HG03159 (cell line): ENCODE measurements around the gene TGFA.

Source experiments
- ATAC-seq: cut with Tn5 transposase; IDR thresholded peaks from one replicate; pipeline ENCODE4 v1.9.1; 2021; ENCODE audit warnings: mild to moderate bottlenecking, moderate library complexity; ENCODE audit not compliant: unreplicated experiment

Gene TGFA

GRCh38 chr2:70425682-70426301 lies 127.8 kb downstream of the TGFA start:
- ATAC-seq = no peak

- ATAC-seq = no peak
These were observed 132.9 kb downstream of the TGFA start for GRCh38 chr2:70420740-70421139.

- ATAC-seq = no peak
These were observed 133.5 kb downstream of the TGFA start for GRCh38 chr2:70420143-70420542.

DNA sequence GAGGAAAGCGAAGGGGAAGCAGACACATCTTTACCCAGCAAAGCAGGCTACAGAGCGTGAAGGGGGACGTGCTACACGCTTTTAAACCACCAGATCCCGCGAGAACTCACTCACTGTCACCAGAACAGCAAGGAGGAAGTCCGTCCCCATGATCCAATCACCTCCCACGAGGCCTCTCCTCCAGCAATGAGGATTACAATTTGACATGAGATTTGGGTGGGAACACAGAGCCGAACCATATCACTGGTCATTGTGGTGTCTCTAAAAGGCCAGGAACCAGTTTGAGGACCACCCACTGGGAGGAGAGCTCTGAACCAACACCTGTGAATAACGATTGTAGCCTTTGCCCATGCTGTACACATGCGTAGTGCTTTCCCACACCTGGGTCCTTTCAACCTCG lies 135.1 kb downstream of the TGFA start:
- no peak for ATAC-seq

DNA sequence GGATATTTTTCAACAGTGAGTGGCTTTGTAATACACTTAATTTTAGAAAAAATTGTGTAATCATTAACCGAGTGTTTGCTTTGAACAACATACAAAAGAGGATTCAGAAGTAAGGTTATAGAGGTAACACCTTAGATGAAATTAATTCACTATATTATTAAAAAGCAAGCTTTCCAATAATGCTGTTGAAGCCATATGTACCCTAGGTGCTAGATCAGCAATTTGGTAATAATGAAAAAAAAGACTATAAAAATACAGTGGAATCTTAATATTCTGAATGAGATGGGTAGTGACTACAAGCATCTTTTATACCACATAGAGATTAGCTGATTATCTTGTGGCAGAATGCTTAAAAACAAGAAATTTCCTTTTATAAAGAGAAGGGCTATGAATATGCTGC lies 136.6 kb downstream of the TGFA start:
- no peak for ATAC-seq

GRCh38 chr2:70412294-70413070 lies 141.1 kb downstream of the TGFA start:
- ATAC-seq = no peak

GRCh38 chr2:70411483-70412125 lies 142.0 kb downstream of the TGFA start:
- ATAC-seq = no peak

DNA sequence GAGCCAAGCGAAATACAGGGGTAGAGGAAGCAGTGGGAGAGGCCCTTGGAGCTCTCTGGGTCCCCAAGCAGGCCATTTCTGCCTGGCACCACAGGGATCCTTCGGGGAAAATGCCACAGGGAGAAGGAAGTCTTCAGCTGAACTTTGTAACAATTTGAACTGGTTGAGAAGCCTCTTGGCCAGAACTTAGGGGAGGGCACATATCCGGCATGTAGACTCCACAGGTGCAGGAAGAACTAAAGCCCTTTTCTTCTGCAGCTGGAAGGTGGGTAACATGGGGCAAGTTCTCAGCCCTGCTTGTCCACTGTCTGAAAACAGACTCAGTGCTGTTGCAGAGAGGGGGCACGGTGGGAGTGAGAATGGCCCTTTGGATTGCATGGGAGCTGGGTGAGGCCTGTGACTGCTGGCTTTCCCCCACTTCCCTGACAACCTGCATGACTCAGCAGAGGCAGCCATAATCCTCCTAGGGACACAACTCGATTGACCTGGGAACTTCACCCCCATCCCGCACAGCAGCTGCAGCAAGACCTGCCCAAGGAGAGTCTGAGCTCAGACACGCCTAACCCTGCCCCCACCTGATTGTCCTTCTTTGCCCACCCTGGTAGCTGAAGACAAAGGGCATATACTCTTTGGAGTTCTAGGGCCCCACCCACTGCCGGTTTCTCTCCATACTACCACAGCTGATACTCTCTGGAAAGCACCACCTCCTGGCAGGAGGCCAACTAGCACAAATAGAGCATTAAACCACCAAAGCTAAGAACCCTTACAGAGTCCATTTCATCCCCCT lies 150.2 kb downstream of the TGFA start:
- ATAC-seq = no peak

GRCh38 chr2:70400539-70400938 lies 153.1 kb downstream of the TGFA start:
- ATAC-seq = no peak

- ATAC-seq = no peak
These were observed 154.6 kb downstream of the TGFA start for GRCh38 chr2:70399046-70399445.
